Stimulated activated naive B cell treated with anti-CD40 and anti-IgM and Interleukin-4, amounts not matched to agents 10 μg/mL and 1 μg/mL and 100 μg/mL, for 72 hours (primary cell): Measurements from ENCODE around the gene RNU11.
"Not testable (repeated sequence)": the region's sequence is repeated elsewhere in the genome, so short reads cannot be mapped to it uniquely, and the experiment has no call there.

ENCODE experiments used
- ATAC-seq, 2 donors: fragments of 150-1000 bp; cut with Tn5 transposase; replicated peaks; 2 replicates each; pipeline ENCODE4 v1.10.0; 2021; ENCODE audit warnings: moderate library complexity in 1 of 2
- DNase-seq: peaks from one replicate; pipeline ENCODE4 v3.0.0; 2021
- H3K27ac Mint-ChIP-seq: one replicate; pipeline ENCODE4 v1.8.0; 2022; ENCODE audit warnings: mild to moderate bottlenecking, mixed read lengths
- H3K27me3 Mint-ChIP-seq, 2 donors: one replicate each; pipeline ENCODE4 v1.8.0; 2022; ENCODE audit warnings: mixed read lengths in 2 of 2
- H3K36me3 Mint-ChIP-seq, 2 donors: one replicate each; pipeline ENCODE4 v1.8.0; 2022; ENCODE audit warnings: mixed read lengths in 2 of 2, mild to moderate bottlenecking in 1 of 2
- H3K4me1 Mint-ChIP-seq, 2 donors: one replicate each; pipeline ENCODE4 v1.8.0; 2022; ENCODE audit warnings: mixed read lengths in 2 of 2, mild to moderate bottlenecking in 1 of 2
- H3K4me3 Mint-ChIP-seq, 2 donors: one replicate each; pipeline ENCODE4 v1.8.0; 2022; ENCODE audit warnings: mild to moderate bottlenecking in 2 of 2, mixed read lengths in 2 of 2, moderate library complexity in 1 of 2
- H3K9me3 Mint-ChIP-seq, 2 donors: one replicate each; pipeline ENCODE4 v1.8.0; 2022; ENCODE audit warnings: mixed read lengths in 2 of 2, mild to moderate bottlenecking in 1 of 2

RNU11 gene

DNA sequence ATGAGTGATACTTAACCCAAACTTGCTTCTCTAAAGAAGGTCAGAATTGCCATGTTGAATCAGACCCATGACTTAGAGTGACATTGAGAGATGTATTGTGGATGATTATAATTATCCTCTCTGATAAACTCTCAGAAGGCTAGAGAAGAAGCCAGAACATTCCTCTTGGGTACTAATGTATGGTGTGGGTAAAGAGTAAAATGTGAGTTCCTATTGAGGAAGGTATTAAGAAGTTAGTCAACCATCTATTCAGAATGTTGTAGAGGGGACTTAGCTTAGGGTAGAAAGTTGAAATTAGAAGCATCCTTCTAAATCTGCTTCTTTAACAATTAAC, 27.5 kb downstream of the RNU11 start:
- Mint-ChIP-seq H3K4me1 (peaks cover 4 to 5% of the 10 kb centered on the region in 2 donors), H3K4me3 (no peak overlapping the region), H3K9me3 (no peaks in the 10 kb centered on the region), H3K36me3 (peaks cover 4 to 14% of the 10 kb centered on the region in 2 donors), H3K27ac (no peak overlapping the region), H3K27me3 (no peaks in the 10 kb centered on the region)
- no peak for DNase-seq
- ATAC-seq, result no peak

DNA sequence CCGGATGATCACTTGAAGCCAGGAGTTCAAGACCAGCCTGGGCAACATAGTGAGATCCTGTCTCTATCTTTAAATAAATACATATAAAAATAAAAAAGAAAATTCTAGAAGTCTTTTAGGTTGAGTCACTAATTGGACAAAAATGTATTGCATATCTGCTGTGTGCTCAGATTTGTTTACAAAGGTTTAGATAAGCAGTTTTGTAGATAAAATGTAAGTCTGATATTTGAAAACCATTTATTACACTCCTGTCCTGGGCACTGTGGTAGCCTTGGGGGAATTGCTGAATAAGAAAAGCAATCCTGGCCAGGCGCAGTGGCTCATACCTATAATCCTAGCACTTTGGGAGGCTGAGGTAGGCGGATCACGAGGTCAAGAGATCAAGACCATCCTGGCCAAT, 31.8 kb downstream of the RNU11 start:
- Mint-ChIP-seq H3K4me1 (peaks cover 4 to 7% of the 10 kb centered on the region in 2 donors), H3K27ac (no peak overlapping the region), H3K27me3 (no peaks in the 10 kb centered on the region), H3K9me3 (no peaks in the 10 kb centered on the region), H3K36me3 (peaks cover 15 to 29% of the 10 kb centered on the region in 2 donors), H3K4me3 (no peak overlapping the region)
- no peak for ATAC-seq
- no peak for DNase-seq

DNA sequence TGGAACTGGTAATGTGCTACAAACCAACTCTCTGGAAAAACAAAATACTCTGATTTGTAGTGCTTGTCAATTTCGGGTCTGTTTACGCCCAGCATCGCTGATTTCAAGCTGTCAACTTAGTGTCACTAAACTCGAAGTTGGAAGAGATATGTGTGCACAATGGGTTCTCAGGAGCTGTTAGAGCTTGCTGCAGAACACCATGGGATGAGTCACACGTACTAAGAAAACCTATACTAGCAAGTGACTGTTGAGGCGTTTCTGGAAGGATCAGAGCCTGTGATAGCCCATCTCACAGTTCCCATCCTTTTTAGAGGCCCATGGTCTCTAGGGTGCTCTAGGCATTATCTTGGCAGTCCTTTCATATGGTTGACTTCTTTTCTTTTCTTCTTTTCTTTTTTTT, 34.4 kb downstream of the RNU11 start:
- Mint-ChIP-seq H3K9me3 (no peaks in the 10 kb centered on the region), H3K4me3 (no peak overlapping the region), H3K27ac (no peak overlapping the region), H3K4me1 (peaks cover 5 to 6% of the 10 kb centered on the region in 2 donors), H3K36me3 (peaks cover 20 to 33% of the 10 kb centered on the region in 2 donors), H3K27me3 (no peaks in the 10 kb centered on the region)
- DNase-seq (no peak), ATAC-seq (no peak)

DNA sequence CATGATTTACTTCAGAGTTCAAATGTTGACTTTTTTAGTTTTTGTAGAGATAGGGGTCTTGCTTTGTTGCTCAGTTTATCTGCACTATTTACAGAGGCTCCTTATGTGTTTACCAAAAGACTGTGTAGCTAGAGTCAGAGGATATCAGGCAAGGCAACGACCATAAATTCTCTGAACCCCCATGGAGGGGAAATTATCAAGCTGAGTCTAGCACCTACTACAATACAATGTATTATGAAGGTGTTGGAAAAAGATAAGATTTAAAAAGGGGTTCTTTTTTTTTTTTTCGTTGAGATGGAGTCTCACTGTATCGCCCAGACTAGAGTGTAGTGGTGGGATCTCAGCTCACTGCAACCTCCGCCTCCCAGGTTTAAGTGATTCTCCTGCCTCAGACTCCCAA, 36.5 kb downstream of the RNU11 start:
- peaks cover 18 to 36% of the 10 kb centered on the region in 2 donors for H3K36me3 Mint-ChIP-seq
- no peaks in the 10 kb centered on the region for H3K27me3 Mint-ChIP-seq
- no peak overlapping the region for H3K27ac Mint-ChIP-seq
- ATAC-seq (no peak), DNase-seq (no peak)
- H3K4me3 Mint-ChIP-seq, result no peak overlapping the region
- no peaks in the 10 kb centered on the region for H3K9me3 Mint-ChIP-seq
- peaks cover 5 to 6% of the 10 kb centered on the region in 2 donors for H3K4me1 Mint-ChIP-seq

DNA sequence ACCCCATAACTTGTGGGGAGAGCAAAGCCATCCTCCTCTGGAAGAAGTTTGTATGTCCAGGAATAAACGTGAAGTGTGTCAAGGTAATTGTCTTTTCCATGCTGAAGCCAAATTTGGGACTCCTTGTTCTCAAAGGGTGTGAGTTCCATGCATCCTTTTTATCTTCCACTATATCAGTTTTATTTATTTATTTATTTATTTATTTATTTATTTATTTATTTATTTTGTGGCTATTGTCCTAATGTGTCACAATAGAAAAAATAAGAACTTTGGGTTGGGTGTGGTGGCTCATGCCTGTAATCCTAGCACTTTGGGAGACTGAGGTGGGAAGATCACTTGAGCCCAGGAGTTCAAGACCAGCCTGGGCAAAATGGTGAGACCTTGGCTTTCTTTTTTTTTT, 43.2 kb downstream of the RNU11 start:
- H3K4me3 Mint-ChIP-seq, H3K4me1 Mint-ChIP-seq, H3K9me3 Mint-ChIP-seq, H3K27ac Mint-ChIP-seq, DNase-seq, ATAC-seq, H3K27me3 Mint-ChIP-seq: not testable (repeated sequence)
- peaks cover 9 to 33% of the 10 kb centered on the region in 2 donors for H3K36me3 Mint-ChIP-seq
